Measurements from ENCODE around the gene PDE11A.

The PDE11A gene

DNA sequence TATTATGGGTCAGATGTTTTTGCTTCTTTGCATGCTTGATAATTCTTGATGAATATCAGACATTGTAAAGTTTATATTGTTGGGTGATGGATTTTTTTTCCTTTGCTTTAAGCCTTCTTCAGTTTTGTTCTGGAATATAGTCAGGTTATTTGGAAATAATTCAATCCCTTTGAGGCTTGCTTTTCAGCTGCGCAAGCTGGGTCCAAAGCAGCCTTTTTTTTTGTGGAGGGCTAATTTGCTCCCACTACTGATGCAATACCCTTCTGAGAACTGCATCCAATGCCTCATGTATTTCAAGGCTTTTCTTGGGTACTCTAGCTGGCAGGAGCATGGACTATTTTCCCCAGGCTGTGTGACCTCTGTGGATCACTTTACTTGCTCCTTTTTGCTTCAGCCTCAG, 434.1 kb downstream of the PDE11A start:
- FAIRE-seq (no peak), DNase-seq (ENCODE audit: insufficient read length) (no peak)
- no peak for TF ChIP-seq TAF1 (IDR thresholded peaks at IDR 0.05; ENCODE audit: borderline replicate concordance, low read depth, low read length)
- no peak for TF ChIP-seq POLR2A (IDR thresholded peaks at IDR 0.05; ENCODE audit: low read depth, low read length)
- TF ChIP-seq POLR2AphosphoS5 (IDR thresholded peaks at IDR 0.05; ENCODE audit: low read depth, low read length): no peak

DNA sequence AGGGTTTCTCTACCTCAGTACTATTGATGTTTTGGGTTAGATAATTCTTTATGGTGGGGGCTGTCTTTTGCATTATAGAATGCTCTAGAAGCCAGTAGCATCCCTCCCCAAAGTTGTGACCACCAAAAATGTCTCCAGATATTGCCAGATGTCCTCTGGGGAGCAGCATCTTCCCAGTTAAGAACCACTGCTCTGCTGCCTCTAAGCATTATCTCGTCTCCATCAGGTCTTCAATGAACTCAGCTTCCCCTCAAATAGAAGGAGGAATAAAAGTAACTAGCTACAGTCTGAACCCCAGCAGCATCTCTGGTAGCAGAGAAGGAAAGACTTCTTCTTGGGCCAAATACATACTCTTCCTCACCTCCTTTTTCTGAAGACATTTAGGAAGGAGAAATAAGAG, 435.9 kb downstream of the PDE11A start:
- FAIRE-seq (no peak), DNase-seq (ENCODE audit: insufficient read length) (no peak)
- TF ChIP-seq POLR2AphosphoS5 (IDR thresholded peaks at IDR 0.05; ENCODE audit: low read depth, low read length): no peak
- no peak for TF ChIP-seq POLR2A (IDR thresholded peaks at IDR 0.05; ENCODE audit: low read depth, low read length)
- no peak for TF ChIP-seq TAF1 (IDR thresholded peaks at IDR 0.05; ENCODE audit: borderline replicate concordance, low read depth, low read length)

DNA sequence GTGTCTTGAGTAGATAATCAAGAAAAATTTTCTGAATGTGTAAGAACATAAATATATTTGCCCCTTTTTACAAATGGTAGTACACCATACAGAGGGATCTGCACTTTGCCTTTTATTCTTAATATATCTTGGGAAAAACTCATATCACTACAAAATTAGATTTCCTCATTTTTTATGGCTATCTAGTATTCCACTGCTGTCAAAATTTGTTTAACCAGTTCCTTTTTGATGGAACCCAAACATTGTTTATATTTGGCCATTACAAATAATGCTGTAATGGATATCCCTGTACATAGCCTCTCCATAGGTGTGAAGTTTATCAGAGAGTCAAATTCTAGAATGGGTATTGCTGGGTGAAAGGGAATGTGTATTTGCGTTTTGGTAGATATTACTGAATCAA, 436.9 kb downstream of the PDE11A start:
- no peak for FAIRE-seq
- no peak for TF ChIP-seq TAF1 (IDR thresholded peaks at IDR 0.05; ENCODE audit: borderline replicate concordance, low read depth, low read length)
- no peak for TF ChIP-seq POLR2AphosphoS5 (IDR thresholded peaks at IDR 0.05; ENCODE audit: low read depth, low read length)
- TF ChIP-seq POLR2A (IDR thresholded peaks at IDR 0.05; ENCODE audit: low read depth, low read length): no peak
- DNase-seq (ENCODE audit: insufficient read length): no peak

GRCh38 chr2:177633910-177634294, 438.7 kb downstream of the PDE11A start:
- FAIRE-seq (peak; percentile 78), DNase-seq (ENCODE audit: insufficient read length) (no peak)
- TF ChIP-seq TAF1 (IDR thresholded peaks at IDR 0.05; ENCODE audit: borderline replicate concordance, low read depth, low read length): no peak
- TF ChIP-seq POLR2A (IDR thresholded peaks at IDR 0.05; ENCODE audit: low read depth, low read length): no peak
- no peak for TF ChIP-seq POLR2AphosphoS5 (IDR thresholded peaks at IDR 0.05; ENCODE audit: low read depth, low read length)

DNA sequence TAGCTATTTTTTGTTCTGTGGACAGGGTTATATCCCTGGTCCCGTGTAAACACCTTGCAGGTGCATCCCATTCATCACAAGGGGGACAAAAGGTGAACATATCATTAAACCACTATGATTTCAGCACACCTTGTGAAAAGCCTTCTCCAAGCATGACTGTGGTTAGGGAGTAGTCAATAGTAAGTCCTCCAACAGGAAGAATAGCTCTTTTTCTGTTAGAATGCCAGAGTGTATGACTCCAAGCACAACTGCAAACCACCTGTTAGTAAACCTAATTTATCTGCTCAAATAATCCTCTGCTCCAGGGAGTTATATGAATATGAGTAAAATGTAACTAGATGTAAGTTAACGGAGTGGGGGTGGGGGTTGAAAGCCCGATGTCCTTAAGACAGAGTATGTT, 439.5 kb downstream of the PDE11A start:
- TF ChIP-seq POLR2A (IDR thresholded peaks at IDR 0.05; ENCODE audit: low read depth, low read length): no peak
- TF ChIP-seq TAF1 (IDR thresholded peaks at IDR 0.05; ENCODE audit: borderline replicate concordance, low read depth, low read length): no peak
- TF ChIP-seq POLR2AphosphoS5 (IDR thresholded peaks at IDR 0.05; ENCODE audit: low read depth, low read length): no peak
- FAIRE-seq (peak; percentile 33), DNase-seq (ENCODE audit: insufficient read length) (no peak)

- DNase-seq (ENCODE audit: insufficient read length) (no peak), FAIRE-seq (no peak)
- TF ChIP-seq POLR2A (IDR thresholded peaks at IDR 0.05; ENCODE audit: low read depth, low read length) (no peak), TAF1 (IDR thresholded peaks at IDR 0.05; ENCODE audit: borderline replicate concordance, low read depth, low read length) (no peak), POLR2AphosphoS5 (IDR thresholded peaks at IDR 0.05; ENCODE audit: low read depth, low read length) (no peak)
These were observed 440.9 kb downstream of the PDE11A start for GRCh38 chr2:177631680-177632079.

DNA sequence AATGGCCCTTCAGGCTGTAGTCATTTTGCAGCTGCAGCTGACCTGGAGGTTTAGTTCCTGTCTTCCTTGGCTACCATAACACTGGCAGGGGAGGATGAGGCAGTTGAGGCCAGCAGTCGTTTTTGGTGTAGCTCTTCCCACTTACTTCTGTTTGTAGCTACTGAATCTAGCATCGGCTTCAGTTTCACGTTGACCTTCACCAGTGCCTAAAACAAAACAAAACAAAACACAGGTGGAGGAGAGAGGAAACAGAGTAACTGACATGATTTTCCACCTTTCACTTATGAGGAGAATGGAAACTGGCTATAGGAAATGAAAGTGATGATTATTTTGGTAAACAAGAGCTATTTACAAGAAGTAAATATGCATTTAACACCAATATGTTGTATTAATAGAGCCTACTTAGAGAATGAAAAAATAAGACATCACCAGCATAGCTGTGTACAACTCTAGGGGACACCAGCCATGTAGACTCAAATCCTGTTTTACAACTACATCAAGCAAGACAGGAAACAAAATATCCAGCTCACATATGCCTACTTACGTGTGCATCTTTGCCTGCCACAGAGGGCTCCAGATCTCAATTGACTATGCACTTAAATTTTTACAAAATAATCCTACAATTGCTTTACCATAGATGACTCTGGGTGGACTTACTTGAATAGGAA, 443.1 kb downstream of the PDE11A start:
- DNase-seq (ENCODE audit: insufficient read length) (peak; percentile 15), FAIRE-seq (peak; percentile 76)
- TF ChIP-seq TAF1 (IDR thresholded peaks at IDR 0.05; ENCODE audit: borderline replicate concordance, low read depth, low read length): no peak
- no peak for TF ChIP-seq POLR2AphosphoS5 (IDR thresholded peaks at IDR 0.05; ENCODE audit: low read depth, low read length)
- no peak for TF ChIP-seq POLR2A (IDR thresholded peaks at IDR 0.05; ENCODE audit: low read depth, low read length)

DNA sequence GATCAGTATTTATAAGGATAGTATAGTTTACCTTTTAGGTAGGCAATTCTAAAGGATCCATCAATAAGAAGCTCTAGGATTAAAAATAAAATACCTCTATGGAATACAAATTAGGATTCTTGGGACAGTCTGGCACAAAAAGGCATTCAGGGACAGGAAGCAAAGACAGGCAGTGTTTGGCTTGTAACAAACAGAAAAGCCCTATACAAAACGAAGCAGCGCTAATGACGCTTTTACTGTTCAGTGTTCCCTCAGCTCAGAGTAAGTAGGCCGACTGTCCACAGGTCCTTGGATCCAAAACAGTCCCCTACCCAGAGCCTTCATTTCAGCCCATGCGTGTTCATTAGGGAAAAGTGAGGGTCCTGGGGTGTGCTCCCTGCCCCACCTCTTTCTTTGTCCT, 443.7 kb downstream of the PDE11A start:
- TF ChIP-seq TAF1 (IDR thresholded peaks at IDR 0.05; ENCODE audit: borderline replicate concordance, low read depth, low read length) (no peak), POLR2A (IDR thresholded peaks at IDR 0.05; ENCODE audit: low read depth, low read length) (no peak), POLR2AphosphoS5 (IDR thresholded peaks at IDR 0.05; ENCODE audit: low read depth, low read length) (no peak)
- FAIRE-seq (peak; percentile 56), DNase-seq (ENCODE audit: insufficient read length) (no peak)

DNA sequence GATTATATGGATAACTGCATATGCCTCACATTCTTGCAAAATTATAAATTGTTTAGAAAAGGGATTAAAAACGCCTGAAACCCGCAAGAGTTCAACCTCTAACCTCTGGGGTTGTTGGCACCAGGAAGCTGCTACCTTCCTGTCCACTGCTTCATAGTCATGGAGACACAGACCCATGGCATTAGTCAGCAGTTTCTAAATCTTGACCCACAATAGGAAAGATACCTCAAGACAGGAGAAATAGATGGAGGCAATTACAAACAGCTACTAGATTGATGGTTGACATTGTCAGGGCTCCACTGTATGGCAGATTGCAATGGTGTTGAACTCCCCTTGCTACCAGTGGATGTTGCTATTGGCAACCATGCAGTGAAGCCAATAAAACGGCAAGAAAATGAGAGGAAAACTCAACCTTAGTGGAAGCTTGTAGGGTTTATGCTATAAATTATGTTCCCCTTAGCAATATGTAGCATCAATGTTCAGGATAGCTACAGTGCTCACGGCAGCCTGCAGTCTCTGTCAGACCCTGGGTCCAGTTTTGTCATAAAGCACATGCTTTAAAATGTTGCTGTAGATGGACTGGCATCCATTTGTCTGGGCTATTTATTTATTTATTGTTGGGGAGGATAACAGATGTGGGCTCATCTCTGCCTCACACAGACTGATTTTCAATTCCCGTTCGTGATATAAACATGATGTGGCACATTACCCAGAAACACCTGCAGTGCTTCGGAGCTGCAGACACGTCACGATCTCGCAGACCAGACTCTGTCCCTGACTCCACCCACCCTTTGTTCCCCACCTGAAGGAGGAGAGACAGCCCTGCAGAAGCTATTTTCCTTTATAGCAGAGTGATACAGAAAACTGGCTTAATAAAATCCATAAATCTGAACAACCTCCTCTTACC, 446.6 kb downstream of the PDE11A start:
- peak; percentile 67 for FAIRE-seq
- TF ChIP-seq POLR2AphosphoS5 (IDR thresholded peaks at IDR 0.05; ENCODE audit: low read depth, low read length): no peak
- TF ChIP-seq POLR2A (IDR thresholded peaks at IDR 0.05; ENCODE audit: low read depth, low read length): no peak
- no peak for TF ChIP-seq TAF1 (IDR thresholded peaks at IDR 0.05; ENCODE audit: borderline replicate concordance, low read depth, low read length)
- DNase-seq (ENCODE audit: insufficient read length): no peak

DNA sequence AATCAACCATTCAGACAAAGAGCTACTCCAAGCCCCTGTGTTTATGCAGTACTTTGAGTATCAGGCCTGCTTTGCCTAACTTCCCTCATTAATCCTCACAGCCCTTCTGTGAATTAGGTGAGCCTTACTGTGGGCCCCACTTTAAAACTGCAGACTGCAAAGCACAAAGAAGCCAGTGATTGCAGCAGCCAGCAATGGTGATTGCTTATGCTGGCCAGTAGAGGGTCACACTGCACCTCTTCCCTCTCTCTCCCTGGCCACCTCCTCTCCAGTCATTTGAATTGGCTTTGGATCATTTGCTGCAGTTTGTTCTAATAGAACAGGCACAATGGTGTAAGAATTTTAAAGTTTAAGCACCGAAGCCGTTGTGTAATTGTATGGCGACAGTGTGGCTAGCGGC, 450.1 kb downstream of the PDE11A start:
- FAIRE-seq: no peak
- TF ChIP-seq TAF1 (IDR thresholded peaks at IDR 0.05; ENCODE audit: borderline replicate concordance, low read depth, low read length) (no peak), POLR2AphosphoS5 (IDR thresholded peaks at IDR 0.05; ENCODE audit: low read depth, low read length) (no peak), POLR2A (IDR thresholded peaks at IDR 0.05; ENCODE audit: low read depth, low read length) (no peak)
- DNase-seq (ENCODE audit: insufficient read length): no peak

- no peak for DNase-seq (ENCODE audit: insufficient read length)
- FAIRE-seq: no peak
- TF ChIP-seq TAF1 (IDR thresholded peaks at IDR 0.05; ENCODE audit: borderline replicate concordance, low read depth, low read length): no peak
- TF ChIP-seq POLR2AphosphoS5 (IDR thresholded peaks at IDR 0.05; ENCODE audit: low read depth, low read length): no peak
- no peak for TF ChIP-seq POLR2A (IDR thresholded peaks at IDR 0.05; ENCODE audit: low read depth, low read length)
These were observed 452.6 kb downstream of the PDE11A start for GRCh38 chr2:177619986-177620385.

DNA sequence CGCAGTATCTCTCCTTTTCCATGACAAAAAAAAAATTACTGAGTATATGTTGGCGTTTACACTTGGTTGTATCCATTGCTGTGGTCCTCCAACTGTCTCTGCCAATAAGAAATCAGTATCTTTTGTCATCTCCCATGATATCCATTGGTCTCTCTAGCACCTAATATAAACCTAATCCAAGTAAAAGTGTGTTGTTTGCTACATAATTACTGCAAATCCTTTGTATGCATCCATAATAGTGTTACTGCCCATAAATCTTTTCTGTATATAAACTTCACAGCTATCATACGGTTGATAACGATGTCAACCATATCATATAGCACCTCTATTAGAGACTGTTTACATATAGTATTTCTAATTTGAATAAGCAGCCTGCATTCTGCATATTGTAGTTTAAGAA, 453.1 kb downstream of the PDE11A start:
- FAIRE-seq: no peak
- TF ChIP-seq POLR2AphosphoS5 (IDR thresholded peaks at IDR 0.05; ENCODE audit: low read depth, low read length): no peak
- TF ChIP-seq POLR2A (IDR thresholded peaks at IDR 0.05; ENCODE audit: low read depth, low read length): no peak
- TF ChIP-seq TAF1 (IDR thresholded peaks at IDR 0.05; ENCODE audit: borderline replicate concordance, low read depth, low read length): no peak
- DNase-seq (ENCODE audit: insufficient read length): no peak

All from GM12892 (cell line).